HG02759 (cell line): ENCODE measurements around the gene CHIC2.
"Not testable (repeated sequence)": the region's sequence is repeated elsewhere in the genome, so short reads cannot be mapped to it uniquely, and the experiment has no call there.

ENCODE experiments used
- ATAC-seq: cut with Tn5 transposase; IDR thresholded peaks from one replicate; pipeline ENCODE4 v1.9.1; 2021; ENCODE audit warnings: mild to moderate bottlenecking, moderate library complexity; ENCODE audit not compliant: unreplicated experiment

CHIC2 gene

DNA sequence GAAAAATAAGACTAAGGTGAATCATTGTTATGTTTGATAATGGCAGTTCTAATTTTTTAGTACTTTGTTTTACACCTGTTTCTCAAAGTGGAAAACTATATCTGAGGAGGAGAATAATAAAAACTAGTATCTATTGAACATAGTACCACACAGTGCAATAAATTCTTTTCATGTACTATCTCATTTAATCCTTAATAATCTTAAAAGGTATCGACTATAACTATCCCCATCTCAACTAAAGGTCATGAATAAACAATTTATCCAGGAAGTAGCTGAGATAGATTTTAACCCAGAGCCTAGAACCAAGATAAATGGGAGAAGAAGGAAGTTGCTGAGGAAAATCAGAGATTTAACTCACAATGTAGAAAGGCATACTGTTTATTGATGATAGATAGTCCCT lies 2.5 kb downstream of the CHIC2 start:
- no peak for ATAC-seq

DNA sequence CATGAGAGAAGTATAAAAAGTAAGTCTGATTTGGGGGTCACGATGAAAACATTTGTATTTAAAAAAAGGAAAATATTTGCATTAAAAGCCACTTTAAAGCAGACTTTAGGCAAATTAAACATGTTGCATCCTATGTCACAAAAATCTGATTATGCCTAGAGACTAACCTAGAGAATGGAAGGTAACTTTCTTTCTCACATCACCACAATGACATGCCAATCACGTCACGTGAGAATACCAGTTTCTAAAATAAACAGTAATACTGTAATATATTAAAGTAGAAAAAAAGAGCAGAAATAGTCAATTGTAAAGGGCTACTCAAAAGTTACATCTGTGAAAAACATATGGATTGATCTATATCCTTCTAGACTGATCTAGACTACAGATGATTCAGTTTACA lies 3.3 kb downstream of the CHIC2 start:
- no peak for ATAC-seq

DNA sequence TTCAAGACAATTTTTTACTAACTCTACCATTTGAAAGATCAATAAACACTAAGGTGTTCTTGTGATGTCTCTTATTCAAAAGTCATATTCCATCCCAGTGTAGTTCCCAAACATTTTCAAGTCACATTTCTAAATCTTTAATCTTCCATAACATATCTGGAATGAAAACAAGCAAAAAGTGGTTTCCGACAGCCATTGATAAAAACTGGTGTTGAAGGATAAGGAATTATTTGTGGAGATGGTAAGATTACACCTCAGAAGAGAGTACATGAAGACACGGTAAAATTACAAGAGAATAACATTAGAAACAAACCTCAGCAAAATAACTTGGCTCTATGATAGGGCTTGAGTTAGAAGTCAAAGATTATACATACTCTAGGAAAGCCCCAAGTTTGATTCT lies 4.3 kb downstream of the CHIC2 start:
- ATAC-seq, result no peak

DNA sequence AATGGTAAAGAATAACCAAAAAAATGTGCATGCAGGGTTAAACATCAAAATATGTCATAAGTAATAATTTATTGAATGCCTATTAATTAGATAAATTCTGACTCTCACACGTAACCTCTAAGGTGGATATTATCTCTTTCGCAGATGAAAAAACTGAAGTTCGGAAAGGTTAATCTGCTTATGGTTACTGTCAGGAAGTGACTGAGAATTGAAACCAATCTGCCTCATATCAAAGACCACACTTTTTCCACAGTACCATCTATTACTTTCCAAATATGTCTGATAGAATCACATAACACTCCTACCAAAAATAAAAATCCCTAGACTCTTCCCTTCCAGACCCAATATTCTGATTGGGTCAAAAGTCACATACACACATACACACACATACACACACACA lies 6.2 kb downstream of the CHIC2 start:
- ATAC-seq, result no peak

DNA sequence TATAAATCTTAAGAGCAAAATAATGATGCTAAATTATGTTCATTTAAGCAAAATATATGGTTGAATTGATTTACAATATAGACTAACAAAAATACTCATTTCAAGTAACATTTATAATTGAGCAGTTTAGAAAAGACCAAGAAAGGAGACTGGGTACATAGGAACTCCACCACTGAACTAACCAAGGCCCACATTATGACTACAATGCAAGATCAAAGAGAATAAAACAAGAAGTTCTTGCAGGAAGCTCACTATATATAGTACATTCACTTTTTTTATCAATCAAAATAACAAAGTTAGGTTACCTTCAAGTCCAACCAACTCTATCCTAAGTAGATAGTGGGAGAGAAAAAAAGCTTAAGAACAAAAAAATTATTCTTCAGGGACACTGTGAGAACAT lies 8.0 kb downstream of the CHIC2 start:
- ATAC-seq, result no peak

DNA sequence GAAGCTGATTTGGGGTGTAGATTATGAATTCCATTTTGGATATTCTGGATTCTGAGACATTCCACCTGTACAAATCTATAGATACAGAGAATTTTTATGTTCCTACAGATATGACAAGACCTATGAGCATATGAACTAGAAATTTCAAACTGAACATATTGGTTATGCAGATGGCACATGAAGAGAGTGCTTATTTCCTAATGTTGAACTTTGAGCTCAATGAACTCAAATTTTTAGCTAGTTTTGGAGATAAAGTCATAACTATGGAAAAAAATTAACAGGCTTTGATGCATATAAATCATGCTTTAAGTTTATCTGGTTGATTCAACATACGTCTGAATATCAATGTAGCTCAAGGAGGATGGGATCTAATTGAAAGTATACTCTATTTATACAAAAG lies 8.9 kb downstream of the CHIC2 start:
- no peak for ATAC-seq

DNA sequence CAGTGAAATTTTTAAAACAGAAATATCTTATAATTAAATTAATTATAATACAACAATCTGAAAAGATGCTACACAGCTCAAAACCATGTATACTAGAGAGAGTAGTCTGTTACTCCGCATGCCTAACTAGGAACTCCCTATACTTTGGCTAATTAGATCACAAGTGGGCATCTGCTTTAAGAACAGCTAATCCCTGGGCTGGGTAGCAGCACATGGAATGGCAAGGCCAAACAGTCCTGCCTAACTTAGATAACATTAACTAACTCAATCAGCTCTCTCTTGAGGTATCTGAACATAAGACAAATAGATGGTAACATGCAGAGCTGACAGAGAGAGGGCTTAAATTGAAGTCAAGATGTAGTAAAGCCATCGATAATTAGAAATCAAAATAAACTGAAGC lies 9.9 kb downstream of the CHIC2 start:
- ATAC-seq, result no peak

DNA sequence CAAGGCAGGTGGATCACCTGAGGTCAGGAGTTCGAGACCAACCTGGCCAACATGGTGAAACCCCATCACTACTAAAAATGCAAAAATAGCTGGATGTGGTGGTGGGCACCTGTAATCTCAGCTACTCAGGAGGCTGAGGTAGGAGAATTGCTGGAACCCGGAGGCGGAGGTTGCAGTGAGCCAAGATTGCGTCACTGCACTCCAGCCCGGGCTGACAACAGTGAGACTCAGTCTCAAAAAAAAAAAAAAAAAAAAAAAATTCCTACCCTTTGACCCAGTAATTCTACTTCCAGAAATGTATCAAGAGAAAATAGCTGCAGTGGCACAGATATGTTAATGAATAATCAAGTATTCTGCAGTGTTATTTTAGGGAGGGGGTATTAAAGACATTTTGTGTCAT lies 11.1 kb downstream of the CHIC2 start:
- ATAC-seq, result not testable (repeated sequence)

DNA sequence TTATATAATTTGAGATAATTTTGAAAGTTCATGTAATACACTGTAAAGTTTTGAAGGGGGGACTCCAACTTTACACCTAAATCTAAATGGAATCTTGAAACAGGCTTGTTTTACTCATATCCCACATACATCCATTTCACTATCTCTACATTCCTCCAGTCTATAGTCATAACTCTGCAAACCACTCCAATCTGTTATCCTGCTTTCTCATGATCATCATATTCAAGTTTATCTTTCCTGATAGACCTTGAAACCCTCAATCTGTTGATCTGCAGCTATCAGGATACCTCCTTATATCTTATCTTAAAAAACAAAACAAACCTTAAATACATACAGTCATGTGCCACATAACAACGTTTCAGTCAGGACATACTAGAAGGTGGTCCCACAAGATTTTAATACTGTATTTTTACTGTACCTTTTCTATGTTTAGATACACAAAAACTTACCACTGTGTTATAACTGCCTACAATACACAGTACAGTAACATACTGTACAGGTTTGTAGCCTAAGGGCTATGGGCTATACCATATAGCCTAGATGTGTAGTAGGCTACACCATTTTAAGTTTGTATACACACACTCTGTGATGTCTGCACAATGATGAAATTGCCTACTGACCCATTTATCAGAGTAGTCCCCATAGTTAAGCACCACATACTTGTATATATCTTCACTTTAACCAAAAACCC lies 14.0 kb downstream of the CHIC2 start:
- no peak for ATAC-seq

DNA sequence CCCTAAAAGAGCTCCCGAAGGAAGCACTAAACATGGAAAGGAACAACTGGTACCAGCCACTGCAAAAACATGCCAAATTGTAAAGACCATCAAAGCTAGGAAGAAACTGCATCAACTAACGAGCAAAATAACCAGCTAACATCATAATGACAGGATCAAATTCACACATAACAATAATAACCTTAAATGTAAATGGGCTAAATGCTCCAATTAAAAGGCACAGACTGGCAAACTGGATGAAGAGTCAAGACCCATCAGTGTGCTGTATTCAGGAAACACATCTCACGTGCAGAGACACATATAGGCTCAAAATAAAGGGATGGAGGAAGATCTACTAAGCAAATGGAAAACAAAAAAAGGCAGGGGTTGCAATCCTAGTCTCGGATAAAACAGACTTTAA lies 20.8 kb downstream of the CHIC2 start:
- not testable (repeated sequence) for ATAC-seq

DNA sequence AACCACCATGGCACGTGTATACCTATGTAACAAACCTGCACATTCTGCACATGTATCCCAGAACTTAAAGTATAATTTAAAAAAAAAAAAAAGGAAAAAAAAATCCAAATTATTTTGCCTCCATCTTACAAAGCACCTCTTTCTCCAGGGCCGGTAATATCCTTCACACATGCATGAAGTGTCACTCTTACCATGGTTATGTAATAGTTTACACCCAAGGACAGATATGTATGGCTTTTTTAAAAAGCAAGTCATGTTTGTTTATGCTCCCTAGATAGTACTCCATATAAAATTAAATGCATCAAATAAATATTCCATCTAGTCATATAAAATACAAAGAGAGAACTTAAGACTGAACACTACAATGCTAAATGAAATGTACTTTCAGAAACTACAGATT lies 22.5 kb downstream of the CHIC2 start:
- ATAC-seq, result no peak

DNA sequence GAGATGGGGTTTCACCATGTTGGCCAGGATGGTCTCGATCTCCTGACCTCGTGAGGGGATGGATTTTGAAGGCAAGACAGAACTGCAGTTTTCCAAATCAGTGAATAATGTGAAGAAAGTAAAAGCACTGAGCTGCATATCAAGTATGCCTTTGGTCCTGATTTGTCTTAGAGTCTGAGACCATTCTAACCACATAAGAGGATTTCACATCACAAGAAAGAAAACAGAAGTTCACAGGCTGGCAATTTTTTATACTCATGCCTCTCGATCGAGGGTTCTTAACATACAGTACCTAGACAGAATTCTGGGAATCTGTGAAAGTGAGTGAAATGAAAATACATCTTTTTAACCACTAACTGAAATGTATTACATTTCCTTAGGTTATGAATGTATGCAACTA lies 23.3 kb downstream of the CHIC2 start:
- no peak for ATAC-seq

DNA sequence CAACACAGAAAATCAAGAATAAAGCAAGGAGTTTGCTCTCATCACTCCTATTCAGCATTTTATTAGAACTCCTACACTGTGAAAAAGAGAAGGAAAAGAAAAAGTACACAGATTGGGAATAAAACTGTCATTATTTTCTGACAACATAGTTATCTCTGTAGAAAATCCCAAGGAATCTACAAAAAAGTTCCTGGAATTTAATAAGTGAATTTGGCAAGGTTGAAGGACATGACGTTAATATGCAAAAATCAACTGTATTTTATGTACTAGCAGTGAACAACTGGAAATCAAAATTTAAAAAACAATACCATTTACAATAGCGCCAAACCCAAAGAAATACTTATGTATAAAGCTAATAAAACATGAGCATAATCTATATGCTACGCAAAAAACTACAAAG lies 26.3 kb downstream of the CHIC2 start:
- no peak for ATAC-seq

DNA sequence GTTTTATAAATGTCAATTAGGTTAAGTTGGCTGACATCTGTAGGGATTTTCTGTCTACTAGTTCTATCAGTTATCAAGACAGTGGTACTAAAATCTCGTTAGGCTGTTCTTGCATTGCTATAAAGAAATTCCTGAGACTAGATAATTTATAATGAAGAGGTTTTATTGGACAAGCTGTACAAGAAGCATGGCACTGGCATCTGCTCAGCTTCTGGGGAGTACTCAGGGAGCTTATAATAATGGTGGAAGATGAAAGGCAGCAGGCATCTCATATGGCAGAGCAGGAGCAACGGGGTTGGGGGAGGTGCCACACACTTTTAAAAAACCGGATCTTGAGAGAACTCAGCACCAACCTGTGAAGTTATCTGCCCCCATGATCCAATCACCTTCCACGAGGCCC lies 28.2 kb downstream of the CHIC2 start:
- no peak for ATAC-seq

DNA sequence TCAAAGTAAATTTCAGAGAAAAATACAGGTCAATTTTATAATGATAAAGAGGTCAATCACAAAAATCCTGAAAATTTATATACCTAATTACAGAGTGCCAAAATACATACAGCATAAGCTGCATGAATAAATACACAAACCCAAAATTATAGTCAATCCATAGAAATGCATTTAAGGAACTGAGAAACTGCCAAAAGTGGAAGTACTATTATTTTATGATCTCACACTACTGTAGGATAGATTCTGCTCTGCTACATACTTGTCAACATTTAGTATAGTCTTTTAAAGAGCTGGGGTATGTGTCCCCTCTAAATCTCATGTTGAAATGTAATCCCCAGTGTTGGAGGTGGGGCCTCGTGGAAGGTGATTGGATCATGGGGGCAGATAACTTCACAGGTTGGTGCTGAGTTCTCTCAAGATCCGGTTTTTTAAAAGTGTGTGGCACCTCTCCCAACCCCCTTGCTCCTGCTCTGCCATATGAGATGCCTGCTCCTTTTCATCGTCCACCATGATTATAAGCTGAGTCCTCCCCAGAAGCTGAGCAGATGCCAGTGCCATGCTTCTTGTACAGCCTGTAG lies 31.8 kb downstream of the CHIC2 start:
- ATAC-seq, result no peak

DNA sequence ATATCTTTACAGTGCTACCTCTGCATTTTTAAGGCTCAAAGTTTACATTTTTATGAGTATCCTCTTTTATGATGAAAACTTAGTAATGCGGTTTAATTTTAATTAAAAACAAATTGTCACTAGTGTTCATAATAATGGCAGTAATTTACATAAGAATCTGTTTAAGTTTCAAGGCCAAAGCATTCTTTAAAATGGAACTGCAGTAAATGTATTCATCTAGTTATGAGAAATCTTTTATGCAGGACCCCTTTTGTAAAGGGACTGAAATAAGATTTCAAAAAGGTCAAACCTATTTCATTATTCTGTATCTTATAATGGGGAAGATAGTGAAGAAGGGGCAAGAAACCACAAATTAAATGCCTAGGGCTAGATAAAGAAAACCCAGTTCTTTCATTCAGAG lies 37.1 kb downstream of the CHIC2 start:
- ATAC-seq, result no peak

DNA sequence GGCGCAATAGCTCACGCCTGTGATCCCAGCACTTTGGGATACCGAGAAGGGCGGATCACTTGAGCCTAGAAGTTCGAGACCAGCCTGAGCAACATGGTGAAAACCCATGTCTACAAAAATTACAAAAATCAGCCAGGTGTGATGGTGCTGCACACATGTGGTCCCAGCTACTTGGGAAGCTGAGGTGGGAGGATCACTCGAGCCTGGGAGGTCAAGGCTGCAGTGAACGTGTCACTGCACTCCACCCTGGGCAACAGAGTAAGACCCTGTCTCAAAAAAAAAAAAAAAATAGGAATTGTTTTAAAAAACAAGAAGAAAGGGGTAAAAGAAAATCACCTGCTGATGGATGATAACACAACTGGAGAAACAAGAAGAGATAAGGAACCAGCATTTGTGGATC lies 38.8 kb downstream of the CHIC2 start:
- ATAC-seq, result no peak

DNA sequence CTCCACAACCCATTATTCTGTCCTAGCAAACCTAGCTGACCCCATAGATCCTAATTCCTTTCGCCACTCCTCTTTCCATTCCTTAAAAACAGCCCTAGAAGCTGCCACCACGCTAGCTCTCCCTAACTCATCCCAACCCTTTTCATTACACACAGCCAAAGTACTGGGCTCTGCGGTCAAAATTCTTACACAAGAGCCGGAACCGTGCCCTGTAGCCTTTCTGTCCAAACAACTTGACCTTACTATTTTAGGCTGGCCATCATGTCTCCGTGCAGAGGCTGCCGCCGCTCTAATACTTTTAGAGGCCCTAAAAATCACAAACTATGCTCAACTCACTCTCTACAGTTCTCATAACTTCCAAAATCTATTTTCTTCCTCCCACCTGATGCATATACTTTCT lies 41.4 kb downstream of the CHIC2 start:
- not testable (repeated sequence) for ATAC-seq

DNA sequence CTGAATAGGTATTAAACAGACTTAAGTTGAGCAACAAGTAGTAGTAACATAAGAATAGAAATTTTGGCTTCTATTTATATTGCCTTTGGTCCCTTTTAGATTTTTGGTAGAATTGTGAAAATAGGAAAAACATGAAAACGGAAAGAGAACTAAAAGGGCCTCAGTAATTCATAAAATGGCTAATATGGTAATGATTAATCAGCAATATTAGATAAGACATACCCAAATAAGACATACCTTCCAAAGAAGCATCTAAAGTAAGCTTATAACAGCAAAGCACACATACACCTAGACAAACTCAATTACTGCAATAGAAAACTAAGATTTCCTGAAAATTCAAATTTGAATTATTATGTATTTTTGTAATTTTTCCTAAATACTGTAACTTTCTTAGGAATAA lies 46.4 kb downstream of the CHIC2 start:
- ATAC-seq, result no peak

DNA sequence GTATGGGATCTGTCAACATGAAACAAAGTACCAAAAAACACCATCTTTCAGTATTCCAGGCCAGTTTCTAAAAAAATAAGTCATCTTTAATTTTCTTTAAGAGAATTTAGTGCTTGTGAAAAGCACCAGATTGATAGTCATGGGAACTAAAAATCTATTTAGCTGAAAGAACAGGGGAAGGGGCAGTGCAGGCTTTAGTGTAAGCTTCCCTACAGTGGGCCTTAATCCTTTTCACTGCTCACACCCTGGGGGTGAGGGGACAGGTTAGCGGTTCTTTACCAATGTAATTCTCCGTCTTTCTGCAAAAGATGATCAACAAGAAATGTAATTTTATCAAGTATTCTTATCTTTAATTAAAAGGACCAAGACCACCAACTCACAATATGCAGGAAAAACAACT lies 47.1 kb downstream of the CHIC2 start:
- ATAC-seq, result no peak

DNA sequence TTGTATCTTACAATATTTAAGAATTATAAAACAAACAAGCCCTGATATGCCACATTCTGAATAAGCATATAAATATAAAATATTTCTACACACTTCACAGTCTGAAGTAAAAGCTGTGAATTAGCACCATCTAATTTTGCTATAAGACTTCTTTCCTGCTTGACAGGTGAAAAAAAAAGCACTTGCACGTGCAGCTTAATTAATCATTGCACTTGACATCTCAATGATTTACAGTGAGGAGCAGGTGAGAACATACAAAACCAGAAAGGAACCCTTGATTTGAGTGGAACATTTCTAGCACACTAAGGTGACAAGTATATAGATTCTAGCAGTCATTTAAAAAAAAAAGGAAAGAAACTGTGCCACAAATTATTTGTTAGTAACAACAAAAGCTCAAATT lies 47.9 kb downstream of the CHIC2 start:
- ATAC-seq, result no peak

DNA sequence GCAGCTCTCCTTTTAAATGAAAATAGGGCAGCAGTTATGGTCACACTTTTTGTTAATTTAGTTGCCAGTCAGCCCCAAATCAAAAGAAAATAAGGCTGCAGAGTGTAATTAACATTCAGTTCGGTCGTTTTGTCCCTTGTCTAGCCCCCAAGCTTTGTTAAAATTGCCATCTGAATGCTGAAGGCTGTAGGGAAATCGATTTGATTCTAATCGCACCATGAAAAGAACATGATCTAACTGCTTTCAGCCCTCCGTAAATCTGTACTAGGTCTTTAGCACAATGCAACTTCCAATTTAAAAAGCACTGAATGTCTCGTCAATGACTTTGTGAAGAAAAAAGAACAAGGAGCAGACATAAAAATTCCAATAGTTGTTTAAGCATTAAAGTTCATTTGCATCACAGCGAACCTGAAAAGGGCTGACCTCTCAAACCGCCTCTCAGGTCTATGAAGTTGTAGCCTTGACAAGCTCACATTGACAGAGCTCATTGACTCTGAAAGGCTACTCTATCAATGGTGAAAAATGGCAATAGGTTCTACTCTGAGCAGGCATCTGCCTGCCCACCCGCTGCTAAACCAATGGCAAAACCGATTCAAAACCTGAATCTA lies 48.9 kb downstream of the CHIC2 start:
- ATAC-seq, result no peak

DNA sequence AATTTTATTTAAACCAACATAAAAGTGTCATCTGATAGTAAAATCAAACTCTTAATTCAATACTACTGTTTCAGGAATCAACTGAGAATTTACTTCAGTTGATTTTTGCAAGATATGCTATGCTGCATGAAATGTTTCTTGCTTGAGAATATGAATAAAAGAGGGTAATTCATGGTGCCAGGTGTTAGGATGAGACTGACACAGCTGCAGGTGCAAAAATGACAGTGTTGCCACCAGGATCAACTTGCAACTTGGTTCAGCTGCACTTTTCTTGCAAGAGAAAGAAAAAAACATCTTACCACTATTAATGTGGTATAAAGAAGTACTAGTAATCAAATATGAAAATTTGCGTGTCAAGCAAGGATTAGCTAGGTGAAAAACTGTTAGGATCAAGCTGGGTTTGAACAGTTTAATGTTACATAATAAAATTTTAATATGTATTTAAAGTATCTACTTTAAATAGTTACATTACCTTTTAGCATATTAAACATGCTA lies 49.7 kb downstream of the CHIC2 start:
- no peak for ATAC-seq
